ENCODE results near the gene PIM2. TPM values are rescaled to one million over a fixed set of nuclear protein-coding genes. Genes with fewer than 3 reads are reported as not detected.

PIM2 gene
- total RNA-seq, 4 donors from 2014 or later = 17.3 to 24.8 (median 19.1) TPM

GRCh38 chrX:48864210-48864609 lies 54.6 kb downstream of the PIM2 start:
- Histone ChIP-seq H3K4me1 (no peaks in the 10 kb centered on the region), H3K36me3 (no peaks in the 10 kb centered on the region), H3K4me3 (no peak overlapping the region), H3K27ac (no peak overlapping the region), H3K27me3 (no peaks in the 10 kb centered on the region), H3K9me3 (no peaks in the 10 kb centered on the region)
- DNase-seq = no peak
- TF ChIP-seq CTCF (IDR thresholded peaks at IDR 0.05) = no peak
- TF ChIP-seq POLR2A (IDR thresholded peaks at IDR 0.05) = no peak

Small RNA genes within 50 kb of the gene (small RNA-seq; reads per million reads assigned to genes)
- gene RNU6-722P = 0 reads per million in 2 donors

Other genes with a start within 250 kb of the PIM2 start
- gene WAS, start 235.2 kb downstream of the PIM2 start, total RNA-seq = 10 to 100 TPM in 1 of 4 donors, 1 to 10 TPM in 3; 3.5 to 45.4 (median 7.6) TPM
- gene SUV39H1, start 222.3 kb downstream of the PIM2 start, total RNA-seq = 1 to 10 TPM; 2.5 to 7.4 (median 4.2) TPM
- gene GLOD5, start 157.3 kb downstream of the PIM2 start, total RNA-seq = 10 to 100 TPM in 2 of 4 donors, not detected in 2; 15.2 to 15.3 TPM
- gene GATA1, start 132.4 kb downstream of the PIM2 start, total RNA-seq = not detected
- gene HDAC6, start 117.0 kb downstream of the PIM2 start, total RNA-seq = 100 to 1,000 TPM; 102 to 156 (median 134) TPM
- gene ERAS, start 92.5 kb downstream of the PIM2 start, total RNA-seq = not detected
- 10 to 100 TPM in 3 of 4 donors, not detected in 1; 19.0 to 49.2 (median 33.5) TPM for gene PCSK1N, start 83.4 kb downstream of the PIM2 start, total RNA-seq
- 10 to 100 TPM; 33.8 to 67.9 (median 54.5) TPM for gene TIMM17B, start 21.3 kb downstream of the PIM2 start, total RNA-seq
- gene PQBP1, start 21.1 kb downstream of the PIM2 start, total RNA-seq = 10 to 100 TPM; 63.3 to 86.6 (median 70.1) TPM
- 10 to 100 TPM; 14.0 to 43.3 (median 21.5) TPM for gene SLC35A2, start 7.4 kb downstream of the PIM2 start, total RNA-seq
- gene OTUD5, start 38.6 kb upstream of the PIM2 start, total RNA-seq = 10 to 100 TPM; 49.7 to 79.2 (median 71.0) TPM
- gene KCND1, start 52.8 kb upstream of the PIM2 start, total RNA-seq = 1 to 10 TPM in 3 of 4 donors, under 1 TPM in 1; 0.35 to 5.8 (median 1.7) TPM
- gene GRIPAP1, start 83.2 kb upstream of the PIM2 start, total RNA-seq = 100 to 1,000 TPM in 1 of 4 donors, 10 to 100 TPM in 3; 32.4 to 139 (median 70.9) TPM
- 10 to 100 TPM; 25.6 to 36.3 (median 32.4) TPM for gene TFE3, start 124.3 kb upstream of the PIM2 start, total RNA-seq
- gene CCDC120, start 140.0 kb upstream of the PIM2 start, total RNA-seq = 10 to 100 TPM in 3 of 4 donors, not detected in 1; 13.8 to 39.1 (median 24.5) TPM
- gene PRAF2, start 155.0 kb upstream of the PIM2 start, total RNA-seq = 1 to 10 TPM; 2.8 to 9.8 (median 4.4) TPM
- 100 to 1,000 TPM in 2 of 4 donors, 10 to 100 TPM in 2; 64.2 to 133 (median 86.9) TPM for gene WDR45, start 160.9 kb upstream of the PIM2 start, total RNA-seq
- 10 to 100 TPM; 24.0 to 26.8 (median 25.7) TPM for gene GPKOW, start 204.7 kb upstream of the PIM2 start, total RNA-seq
- gene MAGIX, start 243.7 kb upstream of the PIM2 start, total RNA-seq = 10 to 100 TPM in 2 of 4 donors, 1 to 10 TPM in 1, not detected in 1; 5.8 to 14.4 (median 11.6) TPM